Colonic mucosa (tissue), 4 donors: Measurements from ENCODE around the gene SUFU. TPM values are rescaled to one million over a fixed set of nuclear protein-coding genes. Genes with fewer than 3 reads are reported as not detected.

Source experiments
- DNase-seq: peaks from one replicate; pipeline ENCODE4 v3.0.0-alpha.2; 2020
- H3K27ac ChIP-seq: fragments of 200-600 bp; one replicate; pipeline ENCODE4 v1.8.0; 2021
- H3K27me3 ChIP-seq: fragments of 200-600 bp; one replicate; pipeline ENCODE4 v1.8.0; 2021
- H3K36me3 ChIP-seq: fragments of 200-600 bp; one replicate; pipeline ENCODE4 v1.8.0; 2021
- H3K4me1 ChIP-seq: fragments of 200-600 bp; one replicate; pipeline ENCODE4 v1.8.0; 2021; ENCODE audit warnings: mild to moderate bottlenecking
- H3K4me3 ChIP-seq: fragments of 200-600 bp; one replicate; pipeline ENCODE4 v1.8.0; 2021
- H3K9ac ChIP-seq, 2 donors: one replicate each; pipeline ENCODE4 v1.7.0; 2013; ENCODE audit warnings: control low read depth in 2 of 2, low read depth in 2 of 2, low read length in 2 of 2
- H3K9me3 ChIP-seq: fragments of 200-600 bp; one replicate; pipeline ENCODE4 v1.8.0; 2021
- intact Hi-C: fragments of 100-400 bp; cut with DNase I; formaldehyde crosslinking; loops from one replicate; pipeline ENCODE4 v1.14.1; 2022
- total RNA-seq, 2 donors: library from RNA; stranded (reverse); fragmentation: NEBNext Ultra II Directional in 1 of 2; extraction: Animal tissue kit (Norgen Biotek cat#: 25700) in 1 of 2; gene quantifications; one replicate each; pipeline ENCODE4 v1.2.1, GENCODE V29; 2021
- TF ChIP-seq, protein P1 (sequence below): fragments of 200-600 bp; IDR thresholded peaks from one replicate; pipeline ENCODE4 v1.8.0; 2022; ENCODE audit warnings: antibody characterized with exemption, mild to moderate bottlenecking
- donor health status: healthy.
- donor health status: DM: no; HTN: no; CAD: no.
- donor health status: DM: no; HTN: no; CAD: no.

Gene SUFU
- total RNA-seq, 2 donors from 2014 or later, result 7.6 to 8.6 TPM

GRCh38 chr10:102602272-102603045 is 98.7 kb downstream of the SUFU start:
- H3K4me1 ChIP-seq, result no peaks in the 10 kb centered on the region
- TF ChIP-seq, protein P1, sequence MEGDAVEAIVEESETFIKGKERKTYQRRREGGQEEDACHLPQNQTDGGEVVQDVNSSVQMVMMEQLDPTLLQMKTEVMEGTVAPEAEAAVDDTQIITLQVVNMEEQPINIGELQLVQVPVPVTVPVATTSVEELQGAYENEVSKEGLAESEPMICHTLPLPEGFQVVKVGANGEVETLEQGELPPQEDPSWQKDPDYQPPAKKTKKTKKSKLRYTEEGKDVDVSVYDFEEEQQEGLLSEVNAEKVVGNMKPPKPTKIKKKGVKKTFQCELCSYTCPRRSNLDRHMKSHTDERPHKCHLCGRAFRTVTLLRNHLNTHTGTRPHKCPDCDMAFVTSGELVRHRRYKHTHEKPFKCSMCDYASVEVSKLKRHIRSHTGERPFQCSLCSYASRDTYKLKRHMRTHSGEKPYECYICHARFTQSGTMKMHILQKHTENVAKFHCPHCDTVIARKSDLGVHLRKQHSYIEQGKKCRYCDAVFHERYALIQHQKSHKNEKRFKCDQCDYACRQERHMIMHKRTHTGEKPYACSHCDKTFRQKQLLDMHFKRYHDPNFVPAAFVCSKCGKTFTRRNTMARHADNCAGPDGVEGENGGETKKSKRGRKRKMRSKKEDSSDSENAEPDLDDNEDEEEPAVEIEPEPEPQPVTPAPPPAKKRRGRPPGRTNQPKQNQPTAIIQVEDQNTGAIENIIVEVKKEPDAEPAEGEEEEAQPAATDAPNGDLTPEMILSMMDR, result no peak

GRCh38 chr10:102603946-102604345 is 100.2 kb downstream of the SUFU start:
- Histone ChIP-seq H3K36me3 (no peaks in the 10 kb centered on the region), H3K27ac (no peak overlapping the region), H3K9ac (no peak overlapping the region), H3K4me3 (no peak overlapping the region), H3K27me3 (no peaks in the 10 kb centered on the region), H3K9me3 (no peaks in the 10 kb centered on the region), H3K4me1 (no peaks in the 10 kb centered on the region)
- TF ChIP-seq, protein P1, result no peak
- no peak for DNase-seq
- intact Hi-C loops, result no loop called here

More at GRCh38 chr10:102602272-102603045, 98.7 kb downstream of the SUFU start:
- H3K27me3 ChIP-seq, result no peaks in the 10 kb centered on the region
- H3K4me3 ChIP-seq, result no peak overlapping the region
- no peak overlapping the region for H3K27ac ChIP-seq
- no peaks in the 10 kb centered on the region for H3K36me3 ChIP-seq
- intact Hi-C loops, result no loop called here
- no peaks in the 10 kb centered on the region for H3K9me3 ChIP-seq
- no peak overlapping the region for H3K9ac ChIP-seq
- DNase-seq, result no peak

DNA sequence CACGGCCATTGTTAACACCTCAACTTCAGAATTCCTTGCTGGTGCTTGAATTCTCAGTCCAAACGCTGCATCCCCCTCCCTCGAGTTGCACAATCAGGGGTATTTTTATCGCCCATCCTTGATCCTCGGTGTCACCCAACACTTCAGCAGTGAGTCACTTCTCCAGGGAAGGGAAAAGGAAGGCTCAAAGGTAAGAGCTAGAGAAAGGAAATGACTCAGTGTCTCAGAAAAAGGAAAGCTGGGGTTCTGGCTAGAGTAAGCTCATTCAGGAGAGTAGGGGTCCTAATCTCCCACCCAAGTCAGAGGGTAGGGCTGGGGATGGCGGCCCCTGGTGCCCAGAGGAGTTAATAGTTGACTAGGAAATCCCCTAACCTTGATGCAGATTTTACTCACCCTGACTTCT is 100.7 kb downstream of the SUFU start:
- intact Hi-C loops, result no loop called here
- H3K36me3 ChIP-seq, result no peaks in the 10 kb centered on the region
- H3K4me3 ChIP-seq, result no peak overlapping the region
- DNase-seq, result no peak
- no peaks in the 10 kb centered on the region for H3K4me1 ChIP-seq
- TF ChIP-seq, protein P1, result no peak
- no peak overlapping the region for H3K9ac ChIP-seq
- H3K27ac ChIP-seq, result no peak overlapping the region
- H3K9me3 ChIP-seq, result no peaks in the 10 kb centered on the region
- H3K27me3 ChIP-seq, result no peaks in the 10 kb centered on the region

GRCh38 chr10:102605712-102606111 is 101.9 kb downstream of the SUFU start:
- Histone ChIP-seq H3K9me3 (no peaks in the 10 kb centered on the region), H3K27ac (no peak overlapping the region), H3K9ac (no peak overlapping the region), H3K27me3 (no peaks in the 10 kb centered on the region), H3K4me3 (no peak overlapping the region), H3K36me3 (no peaks in the 10 kb centered on the region), H3K4me1 (no peaks in the 10 kb centered on the region)
- TF ChIP-seq, protein P1, result no peak
- intact Hi-C loops, result no loop called here
- no peak for DNase-seq

- Histone ChIP-seq H3K36me3 (no peaks in the 10 kb centered on the region), H3K9me3 (no peaks in the 10 kb centered on the region), H3K27me3 (no peaks in the 10 kb centered on the region), H3K4me1 (no peaks in the 10 kb centered on the region), H3K9ac (no peak overlapping the region), H3K4me3 (no peak overlapping the region), H3K27ac (no peak overlapping the region)
- intact Hi-C loops, result no loop called here
- DNase-seq, result no peak
- TF ChIP-seq, protein P1, result no peak
Measured at GRCh38 chr10:102608487-102608886, 104.7 kb downstream of the SUFU start.
